HCT116 (cell line): ENCODE results near the gene POLR1A. TPM values are rescaled to one million over a fixed set of nuclear protein-coding genes. Genes with fewer than 3 reads are reported as not detected.

Experiments used
- ATAC-seq: fragments of 200-7000 bp; cut with Tn5 transposase; 2 replicates; pipeline ENCODE4 v1.9.1; 2020; ENCODE audit warnings: mild to moderate bottlenecking, moderate library complexity
- BruUV-seq: library from RNA; stranded (reverse); fragments of 400-500 nt; replicated peaks from 2 replicates; lab custom pipeline; 2021; lab: Mats Ljungman, UMichigan
- CTCF ChIA-PET: fragments of 300-600 bp; sonication (Branson Sonifier 250); formaldehyde crosslinking; loops from one replicate; lab custom pipeline; 2021; ENCODE audit warnings: antibody characterized with exemption; lab: Charles Lee
- POLR2A ChIA-PET: fragments of 300-600, 350-600 bp; sonication (Branson Sonifier 250); formaldehyde crosslinking; loops from one replicate; lab custom pipeline; 2021; ENCODE audit warnings: antibody characterized with exemption; lab: Charles Lee
- RAD21 ChIA-PET, 2 experiments: fragments of 300-600 bp; sonication (Branson Sonifier 250); formaldehyde crosslinking; loops; one replicate each; lab custom pipeline; 2023; ENCODE audit warnings: low total read pairs in 2 of 2; ENCODE audit not compliant: uncharacterized antibody in 2 of 2, unreplicated experiment in 2 of 2, low non-redundant PET in 1 of 2; lab: Charles Lee
- DNase-seq: peaks from one replicate; pipeline ENCODE4 v3.0.0-alpha.2; 2010; ENCODE audit warnings: low read depth, low spot score
- H2AFZ ChIP-seq: fragments of 200-600 bp; shearing (Covaris generic), sonication (generic); 2 replicates; pipeline ENCODE4 v1.6.1; 2017; ENCODE audit warnings: low read depth, mixed run types, mixed read lengths, antibody characterized with exemption, low read length; ENCODE audit not compliant: poor library complexity, severe bottlenecking
- H3K27ac ChIP-seq: 2 replicates; pipeline ENCODE4 v1.5.1; 2012; ENCODE audit warnings: low read depth, low read length
- H3K27me3 ChIP-seq: fragments of 200-600 bp; sonication (generic); 2 replicates; pipeline ENCODE4 v1.6.1; 2016; ENCODE audit warnings: mixed run types, low read length, mixed read lengths; ENCODE audit not compliant: insufficient read depth
- H3K36me3 ChIP-seq, 2 experiments: fragments of 200-500 bp in 1 of 2; fragments of 200-600 bp in 1 of 2; sonication (Bioruptor generic) in 1 of 2; sonication (generic) in 1 of 2; 2 replicates each; pipeline versions ENCODE4 v1.5.1 to v1.6.1; 2014 to 2016; ENCODE audit warnings: low read length in 2 of 2, inconsistent platforms in 1 of 2, mixed read lengths in 1 of 2, mixed run types in 1 of 2; ENCODE audit not compliant: insufficient read depth in 2 of 2, control insufficient read depth in 1 of 2
- H3K4me1 ChIP-seq, 2 experiments: fragments of 200-600 bp in 1 of 2; sonication (generic) in 1 of 2; 2 replicates each; pipeline versions ENCODE4 v1.5.1 to v1.6.1; 2012 to 2017; ENCODE audit warnings: low read length in 2 of 2, inconsistent platforms in 1 of 2, mild to moderate bottlenecking in 1 of 2, mixed read lengths in 1 of 2, mixed run types in 1 of 2, moderate library complexity in 1 of 2; ENCODE audit not compliant: insufficient read depth in 2 of 2, control insufficient read depth in 1 of 2
- H3K4me2 ChIP-seq: fragments of 200-600 bp; sonication (generic); 2 replicates; pipeline ENCODE4 v1.6.1; 2017; ENCODE audit warnings: mixed run types, low read length, mixed read lengths
- H3K4me3 ChIP-seq, 2 experiments: fragments of 200-600 bp in 1 of 2; sonication (generic) in 1 of 2; replicated peaks in 1 of 2; 2 replicates each; pipeline ENCODE4 v1.5.1; 2011 to 2016; ENCODE audit warnings: low read length in 2 of 2, control low read depth in 1 of 2, low read depth in 1 of 2, mild to moderate bottlenecking in 1 of 2, mixed read lengths in 1 of 2, mixed run types in 1 of 2
- H3K79me2 ChIP-seq: fragments of 200-600 bp; sonication (generic); 2 replicates; pipeline ENCODE4 v1.6.1; 2017; ENCODE audit warnings: mild to moderate bottlenecking, mixed run types, low read length, moderate library complexity, mixed read lengths; ENCODE audit not compliant: insufficient read depth
- H3K9ac ChIP-seq: fragments of 200-600 bp; sonication (generic); 2 replicates; pipeline ENCODE4 v1.6.1; 2016; ENCODE audit warnings: low read length, mixed read lengths
- H3K9me2 ChIP-seq: fragments of 200-600 bp; sonication (generic), shearing (Covaris generic); 2 replicates; pipeline ENCODE4 v1.6.1; 2017; ENCODE audit warnings: mixed run types, mild to moderate bottlenecking, moderate library complexity; ENCODE audit not compliant: insufficient read depth
- H3K9me3 ChIP-seq, 2 experiments: fragments of 200-500 bp in 1 of 2; fragments of 200-600 bp in 1 of 2; sonication (Bioruptor generic) in 1 of 2; sonication (generic) in 1 of 2; 2 replicates each; pipeline ENCODE4 v1.6.1; 2014 to 2017; ENCODE audit warnings: low read length in 2 of 2, mixed read lengths in 2 of 2, inconsistent platforms in 1 of 2, low read depth in 1 of 2, mild to moderate bottlenecking in 1 of 2, mixed run types in 1 of 2, moderate library complexity in 1 of 2; ENCODE audit not compliant: control insufficient read depth in 1 of 2, insufficient read depth in 1 of 2
- H4K20me1 ChIP-seq: fragments of 200-600 bp; sonication (generic), shearing (Covaris generic); 2 replicates; pipeline ENCODE4 v1.6.1; 2017; ENCODE audit warnings: mixed run types, mild to moderate bottlenecking, moderate library complexity; ENCODE audit not compliant: insufficient read depth
- CBX3 ChIP-seq: IDR thresholded peaks from 2 replicates; pipeline ENCODE4 v1.6.1; 2012; ENCODE audit warnings: low read depth
- CEBPB ChIP-seq: IDR thresholded peaks from 2 replicates; pipeline ENCODE4 v1.6.1; 2012; ENCODE audit warnings: low read depth
- CTCF ChIP-seq, 3 experiments: fragments of 200-600 bp in 1 of 3; sonication (generic) in 1 of 3; IDR thresholded peaks in 2 of 3; conservative IDR thresholded peaks in 1 of 3; 2 replicates each; pipeline ENCODE4 v1.5.1; 2012 to 2017; ENCODE audit warnings: low read depth in 2 of 3, low read length in 2 of 3, antibody characterized with exemption in 1 of 3, borderline replicate concordance in 1 of 3, control low read depth in 1 of 3, mild to moderate bottlenecking in 1 of 3, mixed read lengths in 1 of 3, mixed run types in 1 of 3, moderate library complexity in 1 of 3; ENCODE audit not compliant: insufficient read depth in 1 of 3
- ELF1 ChIP-seq: IDR thresholded peaks from 2 replicates; pipeline ENCODE4 v1.6.1; 2012; ENCODE audit warnings: low read depth, borderline replicate concordance
- EZH2 ChIP-seq: fragments of 200-600 bp; sonication (generic); IDR thresholded peaks from 2 replicates; pipeline ENCODE4 v1.6.1; 2017; ENCODE audit warnings: antibody characterized with exemption, mixed run types
- EZH2phosphoT487 ChIP-seq: fragments of 200-600 bp; IDR thresholded peaks from 2 replicates; pipeline ENCODE4 v1.6.1; 2018; ENCODE audit warnings: antibody characterized with exemption, borderline replicate concordance
- POLR2AphosphoS5 ChIP-seq: IDR thresholded peaks from 2 replicates; pipeline ENCODE4 v1.6.1; 2011; ENCODE audit warnings: mild to moderate bottlenecking, low read depth, low read length, moderate library complexity
- SRF ChIP-seq: IDR thresholded peaks from 2 replicates; pipeline ENCODE4 v1.6.1; 2012; ENCODE audit warnings: low read depth
- ZNF274 ChIP-seq: fragments of 200-500 bp; sonication (Bioruptor generic); IDR thresholded peaks from 2 replicates; pipeline ENCODE4 v1.6.1; 2014; ENCODE audit warnings: mild to moderate bottlenecking, low read depth, low read length, inconsistent platforms
- intact Hi-C: fragments of 100-400 bp; cut with micrococcal nuclease; formaldehyde crosslinking; loops from 2 replicates; pipeline ENCODE4 v1.10.0; 2022
- total RNA-seq: library from RNA; stranded (reverse); gene quantifications from one replicate; pipeline ENCODE4 v1.2.1, GENCODE V29; 2021; ENCODE audit not compliant: unreplicated experiment

POLR1A gene
- total RNA-seq, 1 experiment from 2014 or later: 46.6 TPM

GRCh38 chr2:86142436-86143257 lies 37.0 kb upstream of the POLR1A start:
- H3K4me3 ChIP-seq: no peak overlapping the region
- H3K4me2 ChIP-seq: no peak overlapping the region
- H3K4me1 ChIP-seq: no peaks in the 10 kb centered on the region
- RAD21 ChIA-PET: no interaction called here
- ATAC-seq (no peak), DNase-seq (no peak)
- no peaks in the 10 kb centered on the region for H3K79me2 ChIP-seq
- no peak for TF ChIP-seq SRF
- no peak for TF ChIP-seq ELF1
- peak; percentile 21 for TF ChIP-seq POLR2AphosphoS5
- TF ChIP-seq EZH2phosphoT487: no peak
- TF ChIP-seq ZNF274: no peak
- no peak for TF ChIP-seq CTCF (IDR thresholded peaks at IDR 0.05 in 2 of 3, conservative IDR thresholded peaks at IDR 0.05 in 1 of 3; ENCODE audit: borderline replicate concordance in 1 of 3, insufficient read depth in 1 of 3, low read depth in 2 of 3, low read length in 2 of 3)
- no peak for TF ChIP-seq CBX3
- TF ChIP-seq CEBPB: no peak
- TF ChIP-seq EZH2: no peak
- intact Hi-C loops: no loop called here
- CTCF ChIA-PET: no interaction called here
- POLR2A ChIA-PET: no interaction called here
- no peak overlapping the region for H3K9ac ChIP-seq
- H3K36me3 ChIP-seq: peaks cover 34 to 39% of the 10 kb centered on the region in 2 experiments; a peak in 3 of 4 replicates
- H3K27ac ChIP-seq: no peak overlapping the region
- no peaks in the 10 kb centered on the region for H3K9me2 ChIP-seq
- no TSS peak for BruUV-seq
- no peaks in the 10 kb centered on the region for H3K27me3 ChIP-seq
- H3K9me3 ChIP-seq: no peaks in the 10 kb centered on the region
- no peaks in the 10 kb centered on the region for H4K20me1 ChIP-seq
- no peak overlapping the region for H2AFZ ChIP-seq
